NCI-H2081 treated with DMSO at 0.1 percent for 48 hours (cell line): ENCODE data around the gene NCK2.

Experiments
- DNase-seq: peaks from one replicate; lab custom pipeline; 2025; lab: John Stamatoyannopoulos, UW

The NCK2 gene

GRCh38 chr2:105793196-105793975 is 48.7 kb downstream of the NCK2 start:
- DNase-seq: no peak

GRCh38 chr2:105794926-105795574 is 50.3 kb downstream of the NCK2 start:
- no peak for DNase-seq

- DNase-seq: no peak
These were observed 50.8 kb downstream of the NCK2 start for GRCh38 chr2:105795575-105795934.

GRCh38 chr2:105796131-105796638 is 51.5 kb downstream of the NCK2 start:
- no peak for DNase-seq

GRCh38 chr2:105796791-105797190 is 52.1 kb downstream of the NCK2 start:
- DNase-seq: no peak

GRCh38 chr2:105797298-105797819 is 52.6 kb downstream of the NCK2 start:
- DNase-seq: no peak

- no peak for DNase-seq
These were observed 53.9 kb downstream of the NCK2 start for GRCh38 chr2:105798595-105798994.

GRCh38 chr2:105800036-105800713 is 55.5 kb downstream of the NCK2 start:
- DNase-seq: no peak

GRCh38 chr2:105800953-105801635 is 56.4 kb downstream of the NCK2 start:
- no peak for DNase-seq

GRCh38 chr2:105801961-105802360 is 57.2 kb downstream of the NCK2 start:
- DNase-seq: no peak

GRCh38 chr2:105802587-105802986 is 57.9 kb downstream of the NCK2 start:
- no peak for DNase-seq

GRCh38 chr2:105803337-105803736 is 58.6 kb downstream of the NCK2 start:
- DNase-seq: no peak

- DNase-seq: no peak
These were observed 59.1 kb downstream of the NCK2 start for GRCh38 chr2:105803773-105804172.

GRCh38 chr2:105804266-105804665 is 59.6 kb downstream of the NCK2 start:
- peak; percentile 93 for DNase-seq

GRCh38 chr2:105806996-105807395 is 62.3 kb downstream of the NCK2 start:
- DNase-seq: no peak

GRCh38 chr2:105808423-105809096 is 63.8 kb downstream of the NCK2 start:
- no peak for DNase-seq

- DNase-seq: no peak
These were observed 64.4 kb downstream of the NCK2 start for GRCh38 chr2:105809097-105809473.

- no peak for DNase-seq
These were observed 65.0 kb downstream of the NCK2 start for GRCh38 chr2:105809723-105810122.

- no peak for DNase-seq
These were observed 67.7 kb downstream of the NCK2 start for GRCh38 chr2:105812180-105813044.

GRCh38 chr2:105813045-105813315 is 68.3 kb downstream of the NCK2 start:
- DNase-seq: no peak

GRCh38 chr2:105813405-105813804 is 68.7 kb downstream of the NCK2 start:
- DNase-seq: no peak
